Measurements from ENCODE around the gene MXRA8. TPM values are rescaled to one million over a fixed set of nuclear protein-coding genes. Genes with fewer than 3 reads are reported as not detected.
A peak's percentile ranks its signal among the peaks of the same experiment; 100 is the strongest.

Gene MXRA8
- polyA plus RNA-seq, 2 donors: 7.5 to 14.7 TPM

- peaks cover 0 to 3% of the 10 kb centered on the region in 2 donors for H3K27me3 ChIP-seq (ENCODE audit: control insufficient read depth in 1 of 2, insufficient read depth in 2 of 2, low read length in 2 of 2)
- no peak overlapping the region for H3K27ac ChIP-seq (ENCODE audit: low read depth in 2 of 2, low read length in 1 of 2)
- H3K9me3 ChIP-seq (ENCODE audit: control insufficient read depth in 2 of 2, insufficient read depth in 1 of 2, low read depth in 1 of 2, low read length in 1 of 2): no peaks in the 10 kb centered on the region
- WGBS, 2 donors: 17 to 28% methylated on average over 28 of the region's 28 CpGs
- peaks cover 9 to 21% of the 10 kb centered on the region in 2 donors for H3K4me1 ChIP-seq (ENCODE audit: control insufficient read depth in 2 of 2, insufficient read depth in 2 of 2, low read length in 1 of 2)
- no peak overlapping the region for H3K4me3 ChIP-seq (ENCODE audit: low read depth in 1 of 2, low read length in 2 of 2)
- H3K36me3 ChIP-seq (ENCODE audit: control insufficient read depth in 2 of 2, insufficient read depth in 2 of 2, low read length in 1 of 2): no peaks in the 10 kb centered on the region
Observed at GRCh38 chr1:1353389-1354151, 4.8 kb downstream of the MXRA8 start.

DNA sequence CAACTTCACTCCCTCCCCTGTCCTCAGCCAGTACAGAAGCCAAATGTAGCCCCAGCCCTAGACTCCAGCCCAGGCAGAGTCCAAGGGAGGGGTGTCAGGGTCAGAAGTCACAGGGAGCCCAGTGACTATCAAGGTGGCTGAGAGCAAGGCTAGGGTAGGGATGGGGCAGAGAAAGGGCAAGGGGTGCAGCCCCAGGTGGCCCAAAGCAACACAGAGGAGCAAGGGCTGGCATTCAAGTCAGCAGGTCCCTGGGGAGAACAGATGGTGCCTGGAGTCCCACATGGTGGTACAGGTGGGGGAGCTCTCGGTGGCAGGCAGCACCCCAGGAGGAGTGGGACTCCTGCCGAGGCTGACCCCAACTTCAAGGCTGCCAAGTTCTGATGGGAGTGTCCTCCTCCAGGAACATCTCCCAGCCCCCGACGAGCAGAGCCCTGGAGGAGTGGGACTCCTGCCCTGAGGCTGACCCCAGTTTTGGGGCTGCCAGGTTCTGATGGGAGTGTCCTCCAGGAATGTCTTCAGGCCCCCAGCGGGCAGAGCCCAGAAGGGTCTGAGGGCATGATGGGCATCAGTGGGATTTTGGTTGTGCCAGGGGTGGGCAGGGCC, 5.5 kb downstream of the MXRA8 start:
- Histone ChIP-seq H3K36me3 (ENCODE audit: control insufficient read depth in 2 of 2, insufficient read depth in 2 of 2, low read length in 1 of 2) (no peaks in the 10 kb centered on the region), H3K27ac (ENCODE audit: low read depth in 2 of 2, low read length in 1 of 2) (no peak overlapping the region), H3K9me3 (ENCODE audit: control insufficient read depth in 2 of 2, insufficient read depth in 1 of 2, low read depth in 1 of 2, low read length in 1 of 2) (no peaks in the 10 kb centered on the region), H3K4me1 (ENCODE audit: control insufficient read depth in 2 of 2, insufficient read depth in 2 of 2, low read length in 1 of 2) (peaks cover 12 to 19% of the 10 kb centered on the region in 2 donors), H3K4me3 (ENCODE audit: low read depth in 1 of 2, low read length in 2 of 2) (no peak overlapping the region), H3K27me3 (ENCODE audit: control insufficient read depth in 1 of 2, insufficient read depth in 2 of 2, low read length in 2 of 2) (peaks cover 0 to 3% of the 10 kb centered on the region in 2 donors)
- WGBS, 2 donors: 20 to 23% methylated on average over 4 to 5 of the region's 5 CpGs

DNA sequence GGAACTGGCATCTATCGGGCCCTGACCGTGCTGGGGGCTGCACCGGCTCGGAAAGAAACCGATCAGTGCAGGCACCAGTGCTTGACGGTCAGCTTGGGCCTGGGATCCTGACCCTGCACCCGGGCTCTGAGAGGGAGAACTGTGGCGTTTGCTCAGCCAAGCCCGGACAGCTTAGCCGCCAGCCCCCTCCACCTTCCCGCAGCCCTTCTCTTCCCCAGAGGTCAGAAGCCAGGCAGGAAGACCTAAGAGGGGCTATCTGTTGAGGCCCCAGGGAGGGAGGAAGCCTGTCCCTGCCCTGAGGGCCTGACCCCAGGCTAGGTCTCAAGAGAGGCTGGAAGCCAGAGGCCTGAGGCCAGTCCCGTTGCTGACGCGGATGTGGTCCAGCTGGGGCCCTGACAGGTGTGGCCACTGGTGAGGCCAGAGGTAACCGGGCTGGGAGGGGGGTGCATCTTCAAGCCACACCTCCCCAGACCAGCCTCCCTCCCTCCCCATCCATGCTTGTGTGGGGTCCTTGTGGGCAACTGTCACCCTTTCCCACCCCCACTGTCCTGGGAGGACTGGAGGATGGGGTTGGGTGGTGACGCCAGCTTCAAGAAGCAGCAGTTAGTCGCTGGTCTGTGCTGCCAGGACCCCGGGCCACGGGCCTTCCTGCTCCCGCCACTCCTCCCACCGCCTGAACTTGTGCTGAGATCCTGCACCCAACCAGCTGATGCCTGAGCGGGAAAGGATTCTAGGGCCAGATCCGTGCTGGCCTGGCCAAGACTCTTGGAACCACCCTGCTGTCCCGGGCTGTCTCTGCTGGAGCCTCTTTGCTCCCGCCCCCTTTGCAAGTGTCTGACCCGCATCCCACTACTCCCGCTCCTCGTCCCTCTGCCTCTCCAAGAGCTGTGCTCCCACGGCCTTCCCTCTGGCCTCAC, 6.6 kb downstream of the MXRA8 start:
- peaks cover 0 to 3% of the 10 kb centered on the region in 2 donors for H3K27me3 ChIP-seq (ENCODE audit: control insufficient read depth in 1 of 2, insufficient read depth in 2 of 2, low read length in 2 of 2)
- H3K4me3 ChIP-seq (ENCODE audit: low read depth in 1 of 2, low read length in 2 of 2): no peak overlapping the region
- H3K27ac ChIP-seq (ENCODE audit: low read depth in 2 of 2, low read length in 1 of 2): peak overlapping the region in 1 of 2 donors; percentile 42
- peaks cover 13 to 24% of the 10 kb centered on the region in 2 donors for H3K4me1 ChIP-seq (ENCODE audit: control insufficient read depth in 2 of 2, insufficient read depth in 2 of 2, low read length in 1 of 2)
- H3K36me3 ChIP-seq (ENCODE audit: control insufficient read depth in 2 of 2, insufficient read depth in 2 of 2, low read length in 1 of 2): no peaks in the 10 kb centered on the region
- H3K9me3 ChIP-seq (ENCODE audit: control insufficient read depth in 2 of 2, insufficient read depth in 1 of 2, low read depth in 1 of 2, low read length in 1 of 2): no peaks in the 10 kb centered on the region
- WGBS, 2 donors: 50 to 58% methylated on average over 24 to 29 of the region's 29 CpGs

- Histone ChIP-seq H3K27ac (ENCODE audit: low read depth in 2 of 2, low read length in 1 of 2) (peak within 1 kb of the TSS; percentile 88 to 97), H3K27me3 (ENCODE audit: control insufficient read depth in 1 of 2, insufficient read depth in 2 of 2, low read length in 2 of 2) (peaks cover 0 to 3% of the 10 kb centered on the region in 2 donors), H3K4me1 (ENCODE audit: control insufficient read depth in 2 of 2, insufficient read depth in 2 of 2, low read length in 1 of 2) (peaks cover 29 to 44% of the 10 kb centered on the region in 2 donors), H3K9me3 (ENCODE audit: control insufficient read depth in 2 of 2, insufficient read depth in 1 of 2, low read depth in 1 of 2, low read length in 1 of 2) (no peaks in the 10 kb centered on the region), H3K4me3 (ENCODE audit: low read depth in 1 of 2, low read length in 2 of 2) (peak within 1 kb of the TSS; percentile 85 to 96), H3K36me3 (ENCODE audit: control insufficient read depth in 2 of 2, insufficient read depth in 2 of 2, low read length in 1 of 2) (peaks cover 0 to 1% of the 10 kb centered on the region in 2 donors)
- 1% methylated on average over 86 to 121 of the region's 122 CpGs for WGBS, 2 donors
Observed at GRCh38 chr1:1349256-1350012, 8.9 kb downstream of the MXRA8 start, which contains the start of gene DVL1. TSS of gene DVL1 (minus strand) at chr1:1349418. CDS start at chr1:1349065, 353 bp downstream.

- H3K4me1 ChIP-seq (ENCODE audit: control insufficient read depth in 2 of 2, insufficient read depth in 2 of 2, low read length in 1 of 2): peaks cover 24 to 45% of the 10 kb centered on the region in 2 donors
- H3K27me3 ChIP-seq (ENCODE audit: control insufficient read depth in 1 of 2, insufficient read depth in 2 of 2, low read length in 2 of 2): peaks cover 0 to 3% of the 10 kb centered on the region in 2 donors
- H3K36me3 ChIP-seq (ENCODE audit: control insufficient read depth in 2 of 2, insufficient read depth in 2 of 2, low read length in 1 of 2): peaks cover 0 to 6% of the 10 kb centered on the region in 2 donors
- H3K9me3 ChIP-seq (ENCODE audit: control insufficient read depth in 2 of 2, insufficient read depth in 1 of 2, low read depth in 1 of 2, low read length in 1 of 2): no peaks in the 10 kb centered on the region
- WGBS, 2 donors: 1% methylated on average over 81 to 109 of the region's 109 CpGs
- peak overlapping the region; percentile 85 to 96 for H3K4me3 ChIP-seq (ENCODE audit: low read depth in 1 of 2, low read length in 2 of 2)
- H3K27ac ChIP-seq (ENCODE audit: low read depth in 2 of 2, low read length in 1 of 2): peak overlapping the region; percentile 88 to 97
Observed at GRCh38 chr1:1348420-1349255, 9.7 kb downstream of the MXRA8 start.

GRCh38 chr1:1347663-1348419, 10.5 kb downstream of the MXRA8 start:
- H3K4me3 ChIP-seq (ENCODE audit: low read depth in 1 of 2, low read length in 2 of 2): peak overlapping the region; percentile 85 to 96
- 24 to 29% methylated on average over 26 of the region's 26 CpGs for WGBS, 2 donors
- no peaks in the 10 kb centered on the region for H3K9me3 ChIP-seq (ENCODE audit: control insufficient read depth in 2 of 2, insufficient read depth in 1 of 2, low read depth in 1 of 2, low read length in 1 of 2)
- peak overlapping the region; percentile 88 to 97 for H3K27ac ChIP-seq (ENCODE audit: low read depth in 2 of 2, low read length in 1 of 2)
- peaks cover 0 to 6% of the 10 kb centered on the region in 2 donors for H3K36me3 ChIP-seq (ENCODE audit: control insufficient read depth in 2 of 2, insufficient read depth in 2 of 2, low read length in 1 of 2)
- peaks cover 24 to 44% of the 10 kb centered on the region in 2 donors for H3K4me1 ChIP-seq (ENCODE audit: control insufficient read depth in 2 of 2, insufficient read depth in 2 of 2, low read length in 1 of 2)
- no peaks in the 10 kb centered on the region for H3K27me3 ChIP-seq (ENCODE audit: control insufficient read depth in 1 of 2, insufficient read depth in 2 of 2, low read length in 2 of 2)

GRCh38 chr1:1347026-1347595, 11.2 kb downstream of the MXRA8 start:
- Histone ChIP-seq H3K27ac (ENCODE audit: low read depth in 2 of 2, low read length in 1 of 2) (peak overlapping the region; percentile 88 to 97), H3K4me1 (ENCODE audit: control insufficient read depth in 2 of 2, insufficient read depth in 2 of 2, low read length in 1 of 2) (peaks cover 24 to 44% of the 10 kb centered on the region in 2 donors), H3K27me3 (ENCODE audit: control insufficient read depth in 1 of 2, insufficient read depth in 2 of 2, low read length in 2 of 2) (no peaks in the 10 kb centered on the region), H3K36me3 (ENCODE audit: control insufficient read depth in 2 of 2, insufficient read depth in 2 of 2, low read length in 1 of 2) (peaks cover 0 to 8% of the 10 kb centered on the region in 2 donors), H3K4me3 (ENCODE audit: low read depth in 1 of 2, low read length in 2 of 2) (peak overlapping the region; percentile 85 to 96), H3K9me3 (ENCODE audit: control insufficient read depth in 2 of 2, insufficient read depth in 1 of 2, low read depth in 1 of 2, low read length in 1 of 2) (no peaks in the 10 kb centered on the region)
- 67 to 73% methylated on average over 10 of the region's 10 CpGs for WGBS, 2 donors

Data from esophagus (tissue), 2 donors.